Spleen (tissue), 11 donors: ENCODE measurements around the gene NKG7. TPM values are rescaled to one million over a fixed set of nuclear protein-coding genes. Genes with fewer than 3 reads are reported as not detected.

Experiments used
- DNase-seq: peaks from one replicate; pipeline ENCODE4 v3.0.0-alpha.2; 2020
- H3K27ac ChIP-seq, 8 donors: fragments of 200-600 bp; sonication (generic) in 7 of 8; 1 replicate in 4 of 8; 2 replicates in 4 of 8; pipeline versions ENCODE4 v1.5.0 to v1.8.0; 2016 to 2021; ENCODE audit warnings: inconsistent platforms in 4 of 8, mild to moderate bottlenecking in 4 of 8, moderate library complexity in 1 of 8
- H3K27me3 ChIP-seq, 7 donors: fragments of 200-600 bp; sonication (generic) in 6 of 7; replicated peaks in 1 of 7; 1 replicate in 4 of 7; 2 replicates in 3 of 7; pipeline versions ENCODE4 v1.5.0 to v1.8.0; 2016 to 2021; ENCODE audit warnings: inconsistent platforms in 3 of 7, mild to moderate bottlenecking in 1 of 7
- H3K36me3 ChIP-seq, 6 donors: fragments of 200-600 bp; sonication (generic) in 5 of 6; 1 replicate in 4 of 6; 2 replicates in 2 of 6; pipeline versions ENCODE4 v1.5.0 to v1.8.0; 2016 to 2021; ENCODE audit warnings: inconsistent platforms in 2 of 6
- H3K4me1 ChIP-seq, 6 donors: fragments of 200-600 bp; sonication (generic) in 5 of 6; 1 replicate in 3 of 6; 2 replicates in 3 of 6; pipeline versions ENCODE4 v1.5.0 to v1.8.0; 2016 to 2021; ENCODE audit warnings: inconsistent platforms in 3 of 6
- H3K4me3 ChIP-seq, 8 donors: fragments of 200-600 bp; sonication (generic) in 7 of 8; 1 replicate in 4 of 8; 2 replicates in 4 of 8; pipeline versions ENCODE4 v1.5.0 to v1.8.0; 2016 to 2021; ENCODE audit warnings: inconsistent platforms in 4 of 8, mild to moderate bottlenecking in 4 of 8, moderate library complexity in 2 of 8
- H3K9me3 ChIP-seq, 8 donors: fragments of 200-600 bp; sonication (generic) in 7 of 8; 1 replicate in 4 of 8; 2 replicates in 4 of 8; pipeline versions ENCODE4 v1.5.0 to v1.8.0; 2016 to 2021; ENCODE audit warnings: inconsistent platforms in 4 of 8
- CTCF ChIP-seq, 11 experiments: fragments of 200-600 bp in 7 of 11; fragments of 450-650 bp in 4 of 11; sonication (generic) in 4 of 11; IDR thresholded peaks in 8 of 11; conservative IDR thresholded peaks in 3 of 11; 1 replicate in 7 of 11; 2 replicates in 4 of 11; pipeline versions ENCODE4 v1.4.0 to v1.8.0; 2016 to 2021; ENCODE audit warnings: antibody characterized with exemption in 11 of 11, inconsistent platforms in 4 of 11, mild to moderate bottlenecking in 1 of 11
- POLR2A ChIP-seq, 3 donors: fragments of 450-650 bp; IDR thresholded peaks; one replicate each; pipeline ENCODE4 v1.5.1; 2017; ENCODE audit warnings: antibody characterized with exemption in 3 of 3, mild to moderate bottlenecking in 1 of 3
- POLR2AphosphoS5 ChIP-seq, 3 donors: sonication (generic); formaldehyde crosslinking; IDR thresholded peaks; one replicate each; pipeline ENCODE4 v1.5.1; 2017; ENCODE audit warnings: antibody characterized with exemption in 3 of 3
- WGBS, 5 donors: extraction: QIAGEN DNeasy Blood & Tissue Kit in 3 of 5; methylation state at CpG; one replicate each; pipeline versions ENCODE4 v1.1.5 to v1.1.7; 2013 to 2018; 5-methylcytosine and 5-hydroxymethylcytosine counted together
- intact Hi-C: fragments of 100-400 bp; cut with DNase I; formaldehyde crosslinking; loops from one replicate; pipeline ENCODE4 v1.15.0; 2023; ENCODE audit warnings: low total_unique reads
- polyA plus RNA-seq, 3 donors: library from polyadenylated mRNA; stranded (reverse); fragments of 200-250 nt; gene quantifications; one replicate each; pipeline ENCODE4 v1.2.1, GENCODE V29; 2013
- total RNA-seq, 7 donors: library from RNA; depleted of rRNA in 3 of 7; stranded (reverse); fragments of >200 nt in 3 of 7; fragmentation: NEBNext Ultra II Directional in 4 of 7; extraction: Animal tissue kit (Norgen Biotek cat#: 25700) in 4 of 7; gene quantifications; one replicate each; pipeline versions ENCODE4 v1.1.0 to v1.2.1, GENCODE V29; 2016 to 2021
- donor health status: healthy with polysubstance abuse.
- donor health status: DM: no; HTN: no; CAD: no; lungs with moderate emphysema.
- donor health status: DM: no; HTN: no; CAD: no.
- donor health status: Bipolar disorder and iron deficiency.
- donor health status: healthy.
- donor health status: DM: no; HTN: no; CAD: no.
- donor health status: DM: yes; HTN: yes; CAD: no.

Gene NKG7
- total and polyA plus RNA-seq, 10 donors: 30.8 to 144 (median 75.1) TPM

DNA sequence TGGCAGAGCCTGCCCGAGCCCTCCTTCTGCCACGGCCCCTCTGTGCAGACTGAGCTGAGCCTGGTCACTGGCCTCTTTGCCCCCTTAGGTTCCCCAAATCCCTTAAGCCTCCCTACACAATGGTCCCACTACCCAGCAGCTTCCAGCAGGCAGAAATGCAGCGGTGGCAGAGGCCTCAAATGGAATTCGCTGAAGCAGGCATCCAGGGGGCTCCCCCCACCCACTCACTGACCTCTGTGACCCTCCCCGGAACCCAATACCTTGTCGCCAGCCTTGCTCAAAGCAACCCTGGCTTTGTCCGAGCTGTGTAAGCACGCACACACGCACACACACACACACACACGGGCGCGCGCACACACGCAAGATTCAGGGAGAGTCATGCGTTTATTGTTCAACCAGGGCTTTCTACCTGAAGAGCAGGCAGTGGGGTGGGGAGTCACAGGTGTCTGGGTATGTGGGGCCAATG is 15.5 kb upstream of the NKG7 start, which contains the start of gene LIM2:
Gene LIM2, minus strand, starts transcription at position 51 of the 466 bp plus-strand sequence. CDS start 531 bp downstream, outside the sequence.
- Histone ChIP-seq H3K27ac (peak within 1 kb of the TSS in 5 of 8 donors; percentile 28 to 86 (median 62)), H3K9me3 (no peaks in the 10 kb centered on the region), H3K27me3 (peaks cover 0 to 4% (median 0%) of the 10 kb centered on the region in 7 donors), H3K4me1 (peaks cover 0 to 16% (median under 1%) of the 10 kb centered on the region in 6 donors), H3K4me3 (peak within 1 kb of the TSS in 1 of 8 donors; percentile 53), H3K36me3 (no peaks in the 10 kb centered on the region)
- WGBS, 5 donors: 62 to 90% (median 84%) methylated on average over 6 to 15 of the region's 15 CpGs
- peak; percentile 56 for DNase-seq
- intact Hi-C loops: no loop called here
- TF ChIP-seq POLR2AphosphoS5 (IDR thresholded peaks at IDR 0.05) (no peak), CTCF (IDR thresholded peaks at IDR 0.05 in 8 of 11, conservative IDR thresholded peaks at IDR 0.05 in 3 of 11) (no peak), POLR2A (IDR thresholded peaks at IDR 0.05) (no peak)

GRCh38 chr19:51386882-51387520 is 14.5 kb upstream of the NKG7 start:
- intact Hi-C loops: no loop called here
- peaks cover 0 to 4% (median 0%) of the 10 kb centered on the region in 7 donors for H3K27me3 ChIP-seq
- H3K36me3 ChIP-seq: no peaks in the 10 kb centered on the region
- peaks cover 0 to under 1% (median 0%) of the 10 kb centered on the region in 8 donors for H3K9me3 ChIP-seq
- H3K27ac ChIP-seq: peak overlapping the region in 5 of 8 donors; percentile 28 to 86 (median 62)
- DNase-seq: peak; percentile 69
- H3K4me3 ChIP-seq: peak overlapping the region in 1 of 8 donors; percentile 53
- peaks cover 0 to 16% (median 0%) of the 10 kb centered on the region in 6 donors for H3K4me1 ChIP-seq
- TF ChIP-seq POLR2A (IDR thresholded peaks at IDR 0.05) (no peak), CTCF (IDR thresholded peaks at IDR 0.05 in 8 of 11, conservative IDR thresholded peaks at IDR 0.05 in 3 of 11) (no peak), POLR2AphosphoS5 (IDR thresholded peaks at IDR 0.05) (no peak)
- WGBS, 5 donors: 72 to 87% (median 83%) methylated on average over 12 to 14 of the region's 14 CpGs

- WGBS, 5 donors: 91 to 99% (median 97%) methylated on average over 4 of the region's 4 CpGs
- no peak for DNase-seq
- no peak overlapping the region for H3K4me3 ChIP-seq
- TF ChIP-seq POLR2A (IDR thresholded peaks at IDR 0.05) (no peak), CTCF (IDR thresholded peaks at IDR 0.05 in 8 of 11, conservative IDR thresholded peaks at IDR 0.05 in 3 of 11) (no peak), POLR2AphosphoS5 (IDR thresholded peaks at IDR 0.05) (no peak)
- intact Hi-C loops: no loop called here
- H3K27me3 ChIP-seq: no peaks in the 10 kb centered on the region
- H3K27ac ChIP-seq: no peak overlapping the region
- H3K9me3 ChIP-seq: peaks cover 0 to 18% (median 9%) of the 10 kb centered on the region in 8 donors
- H3K4me1 ChIP-seq: no peaks in the 10 kb centered on the region
- H3K36me3 ChIP-seq: no peaks in the 10 kb centered on the region
Observed at GRCh38 chr19:51382004-51382403, 9.6 kb upstream of the NKG7 start.

GRCh38 chr19:51380379-51380778 is 7.9 kb upstream of the NKG7 start:
- peaks cover 0 to 13% (median under 1%) of the 10 kb centered on the region in 6 donors for H3K4me1 ChIP-seq
- peaks cover 0 to 18% (median 9%) of the 10 kb centered on the region in 8 donors for H3K9me3 ChIP-seq
- no peaks in the 10 kb centered on the region for H3K36me3 ChIP-seq
- no peak for TF ChIP-seq POLR2A (IDR thresholded peaks at IDR 0.05)
- no peak for TF ChIP-seq CTCF (IDR thresholded peaks at IDR 0.05 in 8 of 11, conservative IDR thresholded peaks at IDR 0.05 in 3 of 11)
- TF ChIP-seq POLR2AphosphoS5 (IDR thresholded peaks at IDR 0.05): no peak
- DNase-seq: peak; percentile 40
- no peaks in the 10 kb centered on the region for H3K27me3 ChIP-seq
- 89 to 96% (median 92%) methylated on average over 9 of the region's 9 CpGs for WGBS, 5 donors
- no peak overlapping the region for H3K27ac ChIP-seq
- no peak overlapping the region for H3K4me3 ChIP-seq
- intact Hi-C loops: no loop called here
